GM12892 (cell line): ENCODE results near the gene CRYAB.

ENCODE experiments used
- POLR2A ChIP-seq: IDR thresholded peaks from 2 replicates; pipeline ENCODE4 v1.6.1; 2011; ENCODE audit warnings: low read depth, low read length, control low read depth
- POLR2AphosphoS5 ChIP-seq: IDR thresholded peaks from 2 replicates; pipeline ENCODE4 v1.6.1; 2011; ENCODE audit warnings: low read depth, low read length, control low read depth

DNA sequence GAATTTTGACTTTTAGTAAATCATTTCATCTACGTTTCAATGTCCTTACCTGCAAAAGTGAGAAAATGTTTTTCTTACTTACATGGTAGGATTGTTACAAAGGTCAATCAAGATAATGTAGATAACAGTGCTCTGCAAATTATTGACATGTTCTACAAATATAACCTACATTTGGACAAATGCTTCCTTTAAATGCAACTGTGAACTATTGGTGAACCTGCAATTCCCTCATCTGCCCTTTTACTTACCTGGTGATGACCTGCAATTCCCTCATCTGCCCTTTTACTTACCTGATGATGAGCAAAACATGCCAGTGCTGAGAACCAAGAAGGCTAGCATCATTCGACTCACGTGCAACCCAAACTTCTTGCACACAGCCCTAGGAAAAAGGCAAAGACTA, 51.3 kb downstream of the CRYAB start:
- no peak for TF ChIP-seq POLR2A
- no peak for TF ChIP-seq POLR2AphosphoS5
